Peyer's patch (tissue), 4 donors: ENCODE results near the gene CADM1.

Source experiments
- POLR2A ChIP-seq, 2 donors: fragments of 450-650 bp; IDR thresholded peaks; one replicate each; pipeline ENCODE4 v1.5.1; 2017; ENCODE audit warnings: antibody characterized with exemption in 2 of 2, mild to moderate bottlenecking in 2 of 2, moderate library complexity in 2 of 2
- TF ChIP-seq, protein P1 (sequence below), 6 experiments: fragments of 450-650 bp in 4 of 6; fragments of 200-600 bp in 2 of 6; sonication (generic) in 1 of 6; IDR thresholded peaks; one replicate each; pipeline ENCODE4 v1.5.1; 2017 to 2019; ENCODE audit warnings: antibody characterized with exemption in 6 of 6, mild to moderate bottlenecking in 3 of 6, moderate library complexity in 1 of 6

DNA sequence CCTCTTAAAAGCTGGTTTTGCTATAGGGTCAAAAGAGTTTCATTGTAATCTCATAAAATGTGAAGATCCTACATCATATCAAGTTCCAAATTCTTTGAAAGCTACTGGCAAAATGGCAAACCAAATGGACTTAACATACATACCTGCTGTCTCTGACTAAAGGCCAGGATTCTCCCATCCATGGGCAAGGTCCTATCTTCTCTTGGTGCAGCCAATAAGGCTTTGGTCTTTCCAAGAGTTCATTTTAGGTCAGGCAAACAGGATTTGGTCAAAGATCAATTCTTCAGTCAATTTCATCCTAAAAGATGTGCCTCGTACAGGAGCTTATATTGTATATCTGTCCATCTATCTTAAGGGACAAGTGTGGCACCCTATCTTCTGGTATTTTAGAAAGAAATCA lies 49.7 kb downstream of the CADM1 start:
- TF ChIP-seq, protein P1, sequence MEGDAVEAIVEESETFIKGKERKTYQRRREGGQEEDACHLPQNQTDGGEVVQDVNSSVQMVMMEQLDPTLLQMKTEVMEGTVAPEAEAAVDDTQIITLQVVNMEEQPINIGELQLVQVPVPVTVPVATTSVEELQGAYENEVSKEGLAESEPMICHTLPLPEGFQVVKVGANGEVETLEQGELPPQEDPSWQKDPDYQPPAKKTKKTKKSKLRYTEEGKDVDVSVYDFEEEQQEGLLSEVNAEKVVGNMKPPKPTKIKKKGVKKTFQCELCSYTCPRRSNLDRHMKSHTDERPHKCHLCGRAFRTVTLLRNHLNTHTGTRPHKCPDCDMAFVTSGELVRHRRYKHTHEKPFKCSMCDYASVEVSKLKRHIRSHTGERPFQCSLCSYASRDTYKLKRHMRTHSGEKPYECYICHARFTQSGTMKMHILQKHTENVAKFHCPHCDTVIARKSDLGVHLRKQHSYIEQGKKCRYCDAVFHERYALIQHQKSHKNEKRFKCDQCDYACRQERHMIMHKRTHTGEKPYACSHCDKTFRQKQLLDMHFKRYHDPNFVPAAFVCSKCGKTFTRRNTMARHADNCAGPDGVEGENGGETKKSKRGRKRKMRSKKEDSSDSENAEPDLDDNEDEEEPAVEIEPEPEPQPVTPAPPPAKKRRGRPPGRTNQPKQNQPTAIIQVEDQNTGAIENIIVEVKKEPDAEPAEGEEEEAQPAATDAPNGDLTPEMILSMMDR (IDR thresholded peaks at IDR 0.05), result no peak
- TF ChIP-seq POLR2A (IDR thresholded peaks at IDR 0.05), result no peak
